HEK293T (cell line): ENCODE results near the gene RPP30.

ENCODE experiments used
- ARNT ChIP-seq: fragments of 450-650 bp; IDR thresholded peaks from 2 replicates; pipeline ENCODE4 v1.6.1; 2017; ENCODE audit warnings: mild to moderate bottlenecking
- BHLHE40 ChIP-seq: fragments of 450-650 bp; IDR thresholded peaks from 2 replicates; pipeline ENCODE4 v1.6.1; 2016; ENCODE audit warnings: mild to moderate bottlenecking, moderate library complexity, borderline replicate concordance
- ELF4 ChIP-seq: fragments of 450-650 bp; IDR thresholded peaks from 2 replicates; pipeline ENCODE4 v1.6.1; 2017; ENCODE audit warnings: antibody characterized with exemption
- FOXA1 ChIP-seq: fragments of 450-650 bp; IDR thresholded peaks from 2 replicates; pipeline ENCODE4 v1.6.1; 2016; ENCODE audit warnings: mild to moderate bottlenecking
- FOXK2 ChIP-seq: fragments of 450-650 bp; IDR thresholded peaks from 2 replicates; pipeline ENCODE4 v1.6.1; 2016; ENCODE audit warnings: mild to moderate bottlenecking
- HDGF ChIP-seq: fragments of 450-650 bp; IDR thresholded peaks from 2 replicates; pipeline ENCODE4 v1.6.1; 2017; ENCODE audit warnings: antibody characterized with exemption, borderline replicate concordance
- L3MBTL2 ChIP-seq: fragments of 450-650 bp; conservative IDR thresholded peaks from 2 replicates; pipeline ENCODE4 v1.6.1; 2016; ENCODE audit warnings: mild to moderate bottlenecking
- LEF1 ChIP-seq: fragments of 450-650 bp; IDR thresholded peaks from 2 replicates; pipeline ENCODE4 v1.6.1; 2017; ENCODE audit warnings: mild to moderate bottlenecking, borderline replicate concordance
- NFRKB ChIP-seq: fragments of 450-650 bp; IDR thresholded peaks from 2 replicates; pipeline ENCODE4 v1.6.1; 2016; ENCODE audit warnings: mild to moderate bottlenecking, moderate library complexity
- SP1 ChIP-seq: fragments of 450-650 bp; IDR thresholded peaks from 2 replicates; pipeline ENCODE4 v1.6.1; 2017
- SUZ12 ChIP-seq: fragments of 450-650 bp; IDR thresholded peaks from 2 replicates; pipeline ENCODE4 v1.6.1; 2016; ENCODE audit warnings: mild to moderate bottlenecking
- TARDBP ChIP-seq: fragments of 450-650 bp; IDR thresholded peaks from 2 replicates; pipeline ENCODE4 v1.6.1; 2016
- ZNF384 ChIP-seq: fragments of 450-650 bp; IDR thresholded peaks from 2 replicates; pipeline ENCODE4 v1.6.1; 2016
- TF ChIP-seq, protein P1 (sequence below): fragments of 450-650 bp; IDR thresholded peaks from 2 replicates; pipeline ENCODE4 v1.6.1; 2016

DNA sequence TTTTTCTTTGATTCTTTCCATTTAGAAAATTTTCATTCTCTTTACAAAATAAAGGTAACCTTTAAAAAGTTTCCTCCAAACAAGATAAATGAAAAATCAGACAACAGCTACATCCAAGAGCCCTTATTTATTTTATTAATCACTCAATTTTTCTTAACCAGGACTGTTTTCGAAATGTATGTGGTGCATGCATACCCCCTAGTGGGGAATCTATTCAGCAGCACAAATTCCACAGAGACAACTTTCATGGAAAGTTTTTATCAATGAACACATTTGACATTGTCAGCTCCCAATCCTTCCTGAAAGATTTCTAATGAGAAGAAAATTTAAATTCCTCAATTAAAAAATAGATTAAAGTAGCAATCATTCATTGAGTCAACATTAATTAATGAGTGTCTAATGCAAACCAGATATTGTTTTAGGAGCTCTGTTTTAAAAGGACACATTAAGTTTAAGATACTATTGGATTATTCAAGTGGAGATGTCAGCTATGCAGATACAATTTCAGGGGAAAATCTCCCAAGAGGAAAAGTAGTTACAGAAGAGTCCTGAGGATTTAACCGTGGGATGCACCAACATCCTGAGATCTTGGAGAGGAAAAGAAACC is 8.8 kb upstream of the RPP30 start:
- TF ChIP-seq L3MBTL2 (no peak), BHLHE40 (no peak), ZNF384 (no peak), TARDBP (no peak), SP1 (no peak), FOXK2 (no peak), LEF1 (no peak), SUZ12 (no peak), ARNT (no peak), NFRKB (no peak), FOXA1 (no peak), ELF4 (no peak), HDGF (no peak)
- TF ChIP-seq, protein P1, sequence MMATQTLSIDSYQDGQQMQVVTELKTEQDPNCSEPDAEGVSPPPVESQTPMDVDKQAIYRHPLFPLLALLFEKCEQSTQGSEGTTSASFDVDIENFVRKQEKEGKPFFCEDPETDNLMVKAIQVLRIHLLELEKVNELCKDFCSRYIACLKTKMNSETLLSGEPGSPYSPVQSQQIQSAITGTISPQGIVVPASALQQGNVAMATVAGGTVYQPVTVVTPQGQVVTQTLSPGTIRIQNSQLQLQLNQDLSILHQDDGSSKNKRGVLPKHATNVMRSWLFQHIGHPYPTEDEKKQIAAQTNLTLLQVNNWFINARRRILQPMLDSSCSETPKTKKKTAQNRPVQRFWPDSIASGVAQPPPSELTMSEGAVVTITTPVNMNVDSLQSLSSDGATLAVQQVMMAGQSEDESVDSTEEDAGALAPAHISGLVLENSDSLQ, result no peak
